ENCODE data around the gene HIPK4.
"Not testable (repeated sequence)": the region's sequence is repeated elsewhere in the genome, so short reads cannot be mapped to it uniquely, and the experiment has no call there.

Gene HIPK4

DNA sequence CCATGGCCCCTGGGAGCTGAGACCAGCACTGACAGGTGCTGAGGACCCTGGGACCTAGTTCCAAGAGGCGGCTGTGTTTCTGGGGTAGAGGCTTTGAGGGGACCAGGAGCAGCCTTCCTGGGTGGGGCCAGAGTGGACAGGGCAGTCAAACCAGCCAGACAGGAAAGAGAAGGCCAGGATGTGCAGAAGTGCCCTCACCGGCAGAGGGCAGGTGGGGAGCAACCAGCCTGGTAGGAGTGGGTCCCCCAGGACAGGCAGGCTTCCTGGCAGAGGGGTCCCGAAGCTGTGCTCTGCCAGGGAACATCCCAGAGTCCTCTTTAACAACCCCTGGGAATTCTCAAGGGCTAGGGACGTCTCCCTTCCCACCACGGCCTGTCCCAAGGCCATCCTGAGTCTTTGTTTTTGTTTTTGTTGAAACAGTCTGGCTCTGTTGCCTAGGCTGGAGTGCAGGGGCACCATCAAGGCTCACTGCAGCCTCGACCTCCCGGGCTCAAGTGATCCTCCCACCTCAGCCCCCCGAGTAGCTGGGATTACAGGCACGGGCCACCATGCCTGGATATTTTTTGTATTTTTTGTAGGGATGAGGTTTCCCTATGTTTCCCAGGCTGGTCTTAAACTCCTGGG is 3.0 kb upstream of the HIPK4 start:
- no peak for DNase-seq

DNA sequence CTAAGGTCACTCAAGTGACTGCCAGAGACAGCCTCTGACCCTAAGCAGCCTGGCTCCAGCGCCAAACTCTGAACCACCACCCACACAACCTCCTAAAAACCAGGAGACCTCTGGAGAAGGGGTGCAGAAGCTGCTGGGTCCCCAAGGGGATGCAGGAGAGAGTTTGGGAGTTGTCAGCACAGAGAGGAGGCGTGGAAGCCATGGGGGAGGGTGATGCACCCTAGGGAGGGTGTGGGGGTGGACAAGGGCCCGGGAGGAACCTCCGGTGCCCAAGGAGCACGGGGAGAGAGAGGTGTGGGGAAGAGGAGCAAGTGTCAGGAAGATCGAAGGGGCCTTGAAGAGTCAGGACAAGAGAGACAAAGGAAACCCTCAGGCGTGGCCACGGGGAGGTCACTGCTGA is 2.1 kb upstream of the HIPK4 start:
- no peak for DNase-seq

DNA sequence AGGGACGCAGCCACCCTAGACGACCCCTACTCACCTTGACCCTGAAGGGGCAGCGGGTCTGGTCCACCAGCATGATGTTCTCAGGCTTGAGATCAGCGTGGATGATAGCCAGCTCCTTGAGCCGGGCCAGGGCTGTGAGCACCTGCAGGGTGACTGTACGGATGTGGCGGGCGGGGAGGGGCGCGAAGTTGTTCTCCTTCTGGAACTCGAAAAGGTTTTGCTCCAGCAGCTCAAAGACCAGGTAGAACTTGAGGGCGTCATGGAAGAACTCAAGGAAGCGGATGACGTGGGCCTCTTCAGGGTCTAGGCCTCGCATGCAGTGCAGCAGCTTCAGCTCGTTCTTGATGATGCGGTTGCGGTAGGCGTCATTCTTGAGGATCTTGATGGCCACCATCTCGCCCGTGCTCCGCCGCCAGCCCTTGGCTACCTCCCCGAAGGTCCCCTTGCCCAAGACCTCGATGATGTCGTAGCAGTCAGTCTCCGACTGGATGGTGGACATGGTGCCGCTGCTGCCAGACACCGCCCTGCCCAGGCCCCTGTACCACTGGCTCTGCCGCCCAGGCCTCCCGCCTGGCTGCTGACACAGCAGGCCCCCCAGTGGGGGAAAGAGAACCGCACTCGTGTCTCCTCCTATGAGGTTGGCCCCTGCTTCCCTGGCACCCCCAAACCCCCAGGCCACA is 437 bp downstream of the HIPK4 start:
- no peak for DNase-seq

DNA sequence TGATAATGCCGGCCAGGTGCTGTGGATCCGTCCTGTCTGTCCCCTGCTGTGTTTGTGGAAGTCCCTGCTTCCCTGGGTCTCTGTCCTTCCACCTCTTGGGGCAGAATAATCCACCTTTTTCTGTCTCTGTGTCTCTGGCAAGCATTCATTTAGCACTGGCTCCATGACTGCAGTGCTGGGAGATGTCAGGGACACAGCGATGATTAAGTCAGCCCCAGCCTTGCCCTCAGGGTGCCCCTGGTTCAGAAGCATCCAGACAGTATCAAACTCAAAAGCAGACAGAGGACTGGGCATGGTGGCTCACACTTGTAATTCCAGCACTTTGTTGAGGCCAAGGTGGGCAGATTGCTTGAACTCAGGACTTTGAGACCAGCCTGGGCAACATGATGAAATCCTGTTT is 1.5 kb downstream of the HIPK4 start:
- no peak for DNase-seq

DNA sequence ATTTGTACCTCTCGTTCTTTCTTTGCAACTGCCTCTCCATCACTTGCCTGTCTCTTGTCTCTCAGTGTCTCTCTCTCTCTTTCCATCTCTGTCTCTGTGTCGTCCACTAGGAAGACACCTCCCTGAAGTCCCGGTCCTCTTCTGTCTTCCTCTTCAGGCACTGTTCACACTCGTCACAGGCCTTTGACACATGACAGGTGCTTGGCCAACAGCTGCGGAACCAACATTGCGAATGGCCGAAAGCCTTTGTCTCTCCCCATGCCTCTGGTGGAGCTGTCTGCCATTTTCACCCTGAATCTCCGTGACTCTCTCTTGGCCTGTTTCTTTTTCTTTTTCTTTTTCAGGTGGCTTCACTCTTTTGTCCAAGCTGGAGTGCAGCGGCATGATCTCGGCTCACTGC is 2.8 kb downstream of the HIPK4 start:
- DNase-seq = no peak

DNA sequence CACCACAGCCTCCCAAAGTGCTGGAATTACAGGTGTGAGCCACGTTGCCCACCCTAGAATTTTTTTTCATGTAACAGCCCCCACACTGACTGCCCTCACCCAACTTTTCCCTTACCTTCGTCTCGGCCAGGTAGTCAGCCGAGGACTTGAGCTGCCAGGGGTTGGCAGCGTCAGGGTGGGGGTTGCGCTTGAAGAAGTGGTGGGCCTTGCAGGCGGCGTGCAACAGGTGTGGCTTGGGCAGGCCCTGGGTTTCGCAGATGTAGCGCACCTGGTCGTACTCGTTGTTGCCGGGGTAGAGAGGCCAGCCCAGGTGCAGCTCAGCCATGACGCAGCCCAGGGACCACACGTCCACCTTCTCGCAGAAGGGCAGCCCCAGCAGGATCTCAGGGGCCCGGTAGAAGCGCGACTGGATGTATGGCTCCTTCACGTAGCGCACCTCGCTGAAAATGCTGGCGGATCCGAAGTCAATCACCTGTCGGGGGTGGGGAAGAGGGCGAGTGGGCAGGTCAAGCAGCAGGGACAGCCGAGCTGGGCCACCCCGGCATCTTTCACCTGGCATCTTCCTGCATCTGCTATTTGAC is 6.2 kb downstream of the HIPK4 start:
- DNase-seq = no peak

DNA sequence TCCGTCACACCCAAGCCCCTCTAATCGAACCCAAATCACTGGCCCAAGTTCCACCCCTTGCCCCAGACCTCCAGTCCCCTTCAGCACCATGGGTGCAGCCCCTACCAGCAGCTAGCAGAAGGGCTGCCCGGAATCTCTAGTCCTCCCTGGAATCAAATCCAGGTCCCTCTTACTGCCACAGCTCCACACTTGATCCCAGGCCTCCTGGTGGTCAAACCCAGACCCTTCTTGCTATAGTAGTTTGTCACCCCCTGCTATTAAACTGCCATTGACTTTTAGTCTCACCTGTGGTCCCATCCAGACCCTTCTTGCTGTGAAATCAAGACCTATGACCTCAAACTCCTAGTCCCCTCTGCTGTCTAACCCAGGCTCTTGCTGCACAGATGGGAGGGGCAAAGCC is 8.7 kb downstream of the HIPK4 start:
- no peak for DNase-seq

DNA sequence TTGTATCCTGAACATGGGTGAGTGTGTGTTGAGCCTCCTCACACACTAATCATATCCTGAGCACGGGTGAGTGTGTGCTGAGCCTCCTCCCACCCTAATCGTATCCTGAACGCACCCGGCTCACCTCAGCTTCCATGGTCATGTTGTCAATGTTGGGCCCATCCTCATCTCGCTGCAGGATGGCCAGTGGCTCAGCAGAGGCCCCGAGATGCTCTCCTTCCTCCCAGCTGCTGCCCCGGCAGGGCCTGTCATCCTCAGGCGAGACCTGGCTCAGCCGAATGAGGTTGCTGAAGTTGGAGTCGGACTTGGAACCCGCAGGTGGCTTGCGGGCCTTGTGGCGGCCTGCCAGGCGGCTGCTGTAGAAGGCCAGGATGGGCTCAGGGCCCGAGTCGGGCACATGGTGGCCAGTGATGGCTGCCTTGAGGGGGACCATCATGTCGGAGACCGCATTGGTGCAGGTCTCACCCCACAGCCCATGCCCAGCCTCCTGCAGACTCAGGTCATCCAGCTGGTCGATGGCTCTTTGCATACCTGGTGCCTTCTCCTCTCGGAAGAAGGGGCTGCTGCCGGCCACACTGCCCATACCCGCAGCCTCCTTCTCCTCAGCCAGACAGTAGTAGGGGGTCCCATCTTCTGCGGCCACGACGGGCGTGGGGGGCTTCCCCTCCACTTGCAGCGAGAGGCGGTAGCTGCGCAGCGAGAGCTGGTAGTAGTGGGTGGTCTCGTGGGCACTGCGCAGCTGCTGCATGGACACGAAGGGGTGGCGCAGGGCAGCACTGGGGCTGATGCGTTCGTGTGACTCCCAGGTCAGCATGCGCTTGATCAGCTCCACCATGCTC is 9.6 kb downstream of the HIPK4 start:
- no peak for DNase-seq

DNA sequence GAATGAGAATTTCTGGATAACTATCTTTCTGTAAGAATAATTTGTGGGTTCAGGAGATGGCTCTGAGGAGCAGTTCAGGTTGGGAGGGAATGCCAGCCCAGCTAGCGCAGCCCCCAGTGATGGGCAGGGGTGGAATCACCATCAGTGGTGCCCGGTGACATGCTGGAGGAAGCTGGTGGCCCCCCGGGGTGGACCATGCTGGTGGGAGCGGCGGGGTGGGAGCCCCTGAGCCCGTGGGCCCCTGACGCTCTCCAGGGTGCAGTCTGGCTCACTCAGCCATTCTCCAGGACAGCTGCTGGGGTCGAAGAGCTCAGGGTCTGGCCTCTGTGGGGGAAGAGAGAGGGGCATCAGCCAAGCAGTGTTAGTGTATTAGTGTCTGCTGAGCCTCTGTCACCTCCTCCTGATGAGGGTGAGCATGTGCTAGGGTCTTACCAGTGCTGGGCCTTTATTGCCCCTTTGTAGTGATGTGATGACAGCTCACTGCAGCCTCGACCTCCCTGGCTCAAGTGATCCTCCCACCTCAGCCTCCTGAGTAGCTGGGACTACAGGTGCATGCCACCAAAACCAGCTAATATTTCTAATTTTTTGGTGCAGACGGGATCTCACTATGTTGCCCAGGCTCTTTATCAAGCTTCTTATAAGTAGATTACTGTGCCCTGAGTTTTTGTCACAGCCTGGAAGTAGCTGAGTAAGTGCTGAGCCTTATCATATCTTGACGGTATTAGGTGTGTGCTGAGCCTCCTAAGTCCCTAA is 10.4 kb downstream of the HIPK4 start:
- DNase-seq = no peak

DNA sequence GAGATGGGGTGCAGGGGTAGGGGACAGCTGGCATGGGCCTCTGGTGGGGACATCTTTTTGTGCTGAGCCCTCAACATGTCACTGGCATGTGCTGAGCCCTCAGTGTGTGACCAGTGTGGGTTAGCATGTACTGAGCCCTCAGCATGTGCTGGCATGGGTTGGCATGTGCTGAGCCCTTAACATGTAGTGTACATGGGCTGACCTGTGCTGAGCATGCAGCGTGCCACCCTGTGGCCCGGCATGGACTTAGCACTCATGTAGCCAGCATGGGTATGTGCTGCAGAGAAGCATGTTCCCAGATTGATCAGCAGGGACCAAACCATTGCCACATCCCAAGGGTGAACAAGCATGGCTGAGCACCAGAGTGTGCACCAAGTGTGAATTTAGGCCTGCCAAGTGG is 11.5 kb downstream of the HIPK4 start:
- no peak for DNase-seq

DNA sequence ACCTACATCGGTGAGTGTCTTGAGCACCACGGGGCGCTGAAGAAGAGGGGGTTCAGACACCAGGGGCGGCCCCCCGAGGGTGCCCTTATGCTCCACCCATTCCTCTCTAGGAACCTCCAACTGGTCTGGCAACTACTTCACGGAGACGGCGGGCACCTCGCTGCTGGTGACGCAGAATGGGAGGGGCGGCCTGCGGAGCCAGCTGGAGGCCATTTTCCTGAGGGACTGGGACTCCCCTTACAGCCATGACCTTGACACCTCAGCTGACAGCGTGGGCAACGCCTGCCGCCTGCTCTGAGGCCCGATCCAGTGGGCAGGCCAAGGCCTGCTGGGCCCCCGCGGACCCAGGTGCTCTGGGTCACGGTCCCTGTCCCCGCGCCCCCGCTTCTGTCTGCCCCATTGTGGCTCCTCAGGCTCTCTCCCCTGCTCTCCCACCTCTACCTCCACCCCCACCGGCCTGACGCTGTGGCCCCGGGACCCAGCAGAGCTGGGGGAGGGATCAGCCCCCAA is 12.1 kb downstream of the HIPK4 start:
- DNase-seq = no peak

DNA sequence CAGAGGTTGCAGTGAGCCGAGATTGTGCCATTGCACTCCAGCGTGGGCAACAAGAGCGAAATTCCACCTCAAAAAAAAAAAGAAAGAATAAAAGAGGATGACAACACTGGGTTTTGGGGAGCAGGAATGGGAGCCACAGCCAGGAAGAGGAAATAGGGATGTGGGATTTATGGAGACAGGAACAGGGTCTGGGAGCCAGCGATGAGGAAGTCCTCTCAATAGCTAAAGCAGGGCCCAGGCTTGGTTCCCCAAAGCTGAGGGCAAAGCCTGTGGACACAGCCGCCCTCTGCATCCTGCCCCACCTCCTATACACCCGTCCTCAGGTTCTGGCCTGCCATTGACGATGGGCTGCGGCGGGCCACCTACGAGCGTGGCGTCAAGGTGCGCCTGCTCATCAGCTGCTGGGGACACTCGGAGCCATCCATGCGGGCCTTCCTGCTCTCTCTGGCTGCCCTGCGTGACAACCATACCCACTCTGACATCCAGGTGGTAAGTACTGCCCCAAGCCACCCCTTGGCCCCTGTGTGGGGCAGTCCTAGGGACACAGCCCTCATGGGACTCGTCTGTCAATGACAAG is 13.6 kb downstream of the HIPK4 start:
- DNase-seq = no peak

DNA sequence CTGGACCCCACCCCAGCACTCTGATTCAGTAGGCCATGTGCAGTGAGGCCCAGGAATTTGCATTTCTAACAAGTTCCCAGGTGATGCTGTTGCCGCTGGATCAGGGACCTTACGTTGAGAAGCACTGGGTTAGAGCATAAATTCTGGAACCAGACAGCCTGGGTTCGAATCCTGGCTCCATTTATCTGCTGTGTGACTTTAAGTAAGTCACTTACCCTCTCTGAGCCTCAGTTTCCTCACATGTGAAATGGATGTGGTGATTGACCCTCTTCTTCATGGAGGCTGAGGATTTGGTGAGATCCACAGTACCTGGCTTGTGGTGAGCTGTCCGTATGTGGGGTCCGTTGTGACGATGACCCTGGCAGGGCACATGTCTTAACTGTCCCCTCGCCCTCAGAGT is 15.9 kb downstream of the HIPK4 start:
- DNase-seq = no peak

DNA sequence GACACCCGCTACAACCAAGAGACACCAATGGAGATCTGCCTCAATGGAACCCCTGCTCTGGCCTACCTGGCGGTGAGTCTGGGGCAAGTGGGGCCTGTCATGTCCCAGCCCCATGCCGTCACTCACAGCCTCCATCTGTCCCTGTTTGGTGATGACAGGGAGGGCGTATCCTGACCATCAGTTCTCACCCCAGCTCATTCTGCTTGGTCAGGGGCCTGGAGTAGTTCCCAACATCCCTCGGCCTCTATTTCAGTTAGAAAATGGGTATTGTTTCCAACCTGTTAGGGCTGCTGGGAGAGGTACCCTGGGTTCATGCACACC is 18.2 kb downstream of the HIPK4 start:
- DNase-seq = no peak

DNA sequence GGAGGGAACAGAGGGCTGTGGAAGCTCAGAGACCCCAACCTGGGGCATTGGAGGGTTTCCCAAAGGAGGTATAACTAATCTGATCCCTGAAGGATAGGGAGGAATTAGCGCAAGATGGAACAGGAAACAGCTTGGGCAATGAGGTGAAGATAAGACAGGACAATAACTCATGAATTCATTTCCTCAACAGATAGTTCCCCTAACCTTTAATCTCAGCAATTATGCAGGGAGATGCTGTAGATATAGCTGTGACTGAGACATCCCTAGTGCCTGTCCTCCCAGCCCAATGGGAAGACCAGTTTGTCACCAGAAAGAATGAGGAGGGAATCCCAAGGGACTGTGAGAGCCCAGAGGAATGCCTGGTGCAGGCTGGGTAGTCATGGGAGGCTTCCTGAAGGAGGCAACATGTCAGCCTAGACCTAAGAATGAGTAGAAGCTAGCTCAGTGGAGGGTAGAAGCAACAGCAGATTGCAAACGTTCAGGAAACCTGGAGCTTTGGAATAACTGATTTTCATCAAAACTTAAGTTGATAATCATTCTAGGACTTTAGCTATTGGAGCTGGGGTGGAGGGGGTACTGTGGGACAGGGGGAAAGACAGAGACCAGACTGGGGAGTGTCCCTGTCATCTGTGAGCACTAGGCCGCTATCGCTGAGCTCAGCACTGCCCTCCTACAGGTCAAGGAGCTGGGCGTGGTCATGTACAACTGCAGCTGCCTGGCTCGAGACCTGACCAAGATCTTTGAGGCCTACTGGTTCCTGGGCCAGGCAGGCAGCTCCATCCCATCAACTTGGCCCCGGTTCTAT is 18.8 kb downstream of the HIPK4 start:
- no peak for DNase-seq

DNA sequence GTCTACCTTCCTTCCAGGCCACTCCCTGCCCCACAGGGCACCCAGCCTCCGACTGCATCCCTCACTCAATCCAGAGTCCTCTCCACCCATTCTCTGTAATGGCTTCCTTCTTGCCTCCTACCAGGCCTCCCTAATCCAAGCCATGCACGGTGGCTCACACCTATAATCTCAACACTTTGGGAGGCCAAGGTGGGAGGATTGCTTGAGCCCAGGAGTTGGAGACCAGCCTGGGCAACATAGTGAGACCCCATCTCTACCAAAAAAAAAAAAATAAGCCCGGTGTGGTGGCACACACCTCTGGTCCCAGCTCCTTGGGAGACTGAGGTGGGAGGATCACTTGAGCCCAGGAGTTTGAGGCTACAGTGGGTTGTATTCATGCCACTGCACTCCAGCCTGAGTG is 19.7 kb downstream of the HIPK4 start:
- not testable (repeated sequence) for DNase-seq

DNA sequence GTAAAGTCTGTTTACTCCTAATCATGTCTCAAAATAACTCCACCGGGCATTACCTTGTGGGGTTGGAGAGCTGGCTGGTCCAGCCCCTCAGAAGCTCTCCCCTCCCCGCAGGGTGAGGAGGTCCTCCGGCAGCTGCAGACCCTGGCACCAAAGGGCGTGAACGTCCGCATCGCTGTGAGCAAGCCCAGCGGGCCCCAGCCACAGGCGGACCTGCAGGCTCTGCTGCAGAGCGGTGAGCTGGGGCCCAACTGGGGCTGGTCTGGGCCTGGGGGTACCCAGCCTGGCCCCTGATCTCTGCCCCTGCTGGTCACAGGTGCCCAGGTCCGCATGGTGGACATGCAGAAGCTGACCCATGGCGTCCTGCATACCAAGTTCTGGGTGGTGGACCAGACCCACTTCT is 20.2 kb downstream of the HIPK4 start:
- no peak for DNase-seq

DNA sequence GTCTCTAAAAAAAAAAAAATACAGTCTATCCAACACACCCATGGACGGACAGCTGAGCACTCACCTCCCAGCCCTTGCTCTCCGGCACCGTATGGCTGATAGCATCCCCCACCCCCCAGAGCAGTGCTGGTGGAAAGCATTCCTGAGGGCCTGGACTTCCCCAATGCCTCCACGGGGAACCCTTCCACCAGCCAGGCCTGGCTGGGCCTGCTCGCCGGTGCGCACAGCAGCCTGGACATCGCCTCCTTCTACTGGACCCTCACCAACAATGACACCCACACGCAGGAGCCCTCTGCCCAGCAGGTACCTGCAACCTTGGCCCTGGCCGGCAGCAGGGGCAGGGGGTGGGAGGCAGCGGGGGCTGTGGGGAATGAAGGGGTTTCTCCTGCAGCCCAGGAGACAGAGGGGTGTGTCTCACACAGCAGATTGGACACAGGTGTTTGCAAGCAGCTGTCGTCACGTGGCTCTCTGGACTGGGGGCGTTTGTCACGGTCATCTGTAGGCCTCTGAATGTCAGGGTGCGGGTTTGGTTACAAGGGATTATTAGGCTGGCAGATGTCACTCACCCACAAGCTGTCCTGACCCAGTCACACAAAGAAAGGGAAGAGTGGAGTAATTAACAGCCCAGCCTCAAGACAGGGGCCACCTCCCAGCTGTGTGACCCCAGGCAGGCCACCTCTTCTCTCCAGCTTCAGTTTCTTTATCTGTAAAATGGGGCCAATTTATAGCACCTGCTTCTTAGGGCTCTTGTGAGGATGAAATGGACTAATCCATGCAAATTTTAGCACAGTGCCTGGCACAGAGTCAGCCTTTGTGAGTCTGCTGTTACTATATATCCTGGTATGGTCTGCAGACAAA is 22.2 kb downstream of the HIPK4 start:
- no peak for DNase-seq

DNA sequence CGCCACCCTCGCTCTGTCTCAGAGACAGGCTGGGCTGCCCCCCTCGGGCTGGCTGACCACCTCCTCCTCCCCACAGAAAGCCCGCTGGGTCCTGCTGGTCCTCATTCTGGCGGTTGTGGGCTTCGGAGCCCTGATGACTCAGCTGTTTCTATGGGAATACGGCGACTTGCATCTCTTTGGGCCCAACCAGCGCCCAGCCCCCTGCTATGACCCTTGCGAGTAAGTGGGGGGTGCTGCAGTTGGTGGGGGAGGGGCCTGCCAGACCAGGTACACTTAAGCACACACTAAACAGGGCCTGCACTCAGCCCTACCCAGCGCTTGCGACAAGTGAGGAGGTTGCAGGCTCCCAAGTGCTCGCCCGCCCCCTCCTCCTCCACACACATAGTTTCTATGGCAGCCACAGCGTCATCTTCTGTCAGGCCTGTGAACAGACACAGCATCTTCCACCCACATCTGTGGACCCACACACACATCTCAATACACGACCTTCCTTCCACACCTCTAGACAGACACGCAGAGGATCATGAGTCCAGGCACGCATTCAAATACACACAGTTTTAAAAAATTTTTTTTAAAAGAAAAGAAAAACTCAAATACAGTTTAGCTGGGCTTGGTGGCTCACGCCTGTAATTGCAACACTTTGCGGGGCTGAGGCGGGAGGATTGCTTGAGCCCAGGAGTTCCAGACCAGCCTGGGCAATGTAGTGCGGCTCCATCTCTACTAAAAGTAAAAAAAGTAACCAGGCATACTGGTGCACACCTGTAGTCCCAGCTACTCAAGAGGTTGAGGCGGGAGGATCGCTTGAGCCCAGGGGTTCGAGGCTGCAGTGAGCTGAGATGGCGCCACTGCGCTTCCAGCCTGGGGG is 23.1 kb downstream of the HIPK4 start:
- peak in 1 of 2 experiments; percentile 22 for DNase-seq

Data from NCI-H526 (cell line).